ENCODE measurements around the gene DIP2C.
"Not testable (repeated sequence)": the region's sequence is repeated elsewhere in the genome, so short reads cannot be mapped to it uniquely, and the experiment has no call there.

The DIP2C gene

GRCh38 chr10:609262-609658, 80.2 kb downstream of the DIP2C start:
- no peak for DNase-seq

DNA sequence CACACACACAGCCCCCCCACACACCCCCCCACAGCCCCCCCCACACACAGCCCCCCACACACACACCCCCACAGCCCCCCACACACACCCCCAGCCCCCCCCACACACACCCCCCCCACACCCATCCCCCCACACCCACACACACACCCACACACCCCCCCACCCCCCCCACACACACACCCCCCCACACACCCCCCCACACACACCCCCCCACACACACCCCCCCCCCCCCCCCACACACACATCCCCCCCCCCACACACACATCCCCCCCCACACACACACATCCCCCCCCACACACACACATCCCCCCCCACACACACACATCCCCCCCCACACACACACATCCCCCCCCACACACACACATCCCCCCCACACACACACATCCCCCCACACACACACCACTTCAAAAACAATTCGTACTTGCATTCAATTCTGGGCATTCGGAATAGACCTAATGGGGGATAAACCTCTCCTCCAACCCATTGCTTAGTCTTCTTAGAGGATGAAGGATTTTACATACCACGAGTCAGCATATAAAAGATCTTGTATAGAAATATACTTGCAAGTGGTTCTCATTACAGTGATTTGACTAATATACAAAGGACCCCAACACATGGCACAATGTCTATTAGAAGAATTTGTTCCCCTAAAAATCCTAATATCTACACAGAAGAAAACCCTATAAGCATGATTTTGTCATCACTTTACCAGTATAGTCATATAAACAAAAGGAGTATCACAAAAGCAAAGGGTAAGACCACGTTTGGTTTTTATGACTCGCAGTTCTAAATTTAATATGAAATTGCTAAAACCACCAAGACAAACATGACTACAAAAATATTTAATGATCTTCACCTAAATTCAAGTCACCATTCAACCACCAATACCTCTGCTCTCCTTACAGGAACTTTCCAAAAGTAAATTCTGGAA, 80.9 kb downstream of the DIP2C start:
- no peak for DNase-seq

DNA sequence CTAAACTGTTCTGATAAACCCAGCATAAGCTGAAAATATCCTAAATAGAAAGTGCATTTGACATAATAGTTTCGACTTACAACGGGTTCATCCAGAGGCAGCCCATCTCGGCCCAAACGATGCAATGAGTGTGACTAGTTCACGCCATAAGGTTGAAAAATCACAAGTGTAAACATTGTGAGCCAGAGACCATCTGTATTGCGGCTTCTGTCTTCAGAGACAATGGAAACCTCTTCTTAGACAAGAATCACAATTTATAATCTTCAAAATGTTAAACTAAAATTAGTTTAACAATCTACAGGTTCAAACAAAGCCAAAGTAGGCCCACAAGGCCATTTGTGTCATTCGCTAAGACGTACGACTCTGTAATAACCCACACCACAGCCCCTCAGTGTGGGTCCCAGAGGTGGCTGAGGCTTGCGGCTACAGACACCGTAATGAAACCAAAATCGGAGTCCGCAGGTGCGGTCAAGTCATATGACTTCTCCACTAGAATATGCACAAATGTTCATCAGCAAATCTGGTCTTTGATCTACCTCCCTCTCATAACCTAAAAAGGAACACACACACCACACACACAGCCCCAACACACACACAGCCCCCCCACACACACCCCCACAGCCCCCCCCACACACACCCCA, 81.8 kb downstream of the DIP2C start:
- no peak for DNase-seq

GRCh38 chr10:606762-607544, 82.5 kb downstream of the DIP2C start:
- no peak for DNase-seq

DNA sequence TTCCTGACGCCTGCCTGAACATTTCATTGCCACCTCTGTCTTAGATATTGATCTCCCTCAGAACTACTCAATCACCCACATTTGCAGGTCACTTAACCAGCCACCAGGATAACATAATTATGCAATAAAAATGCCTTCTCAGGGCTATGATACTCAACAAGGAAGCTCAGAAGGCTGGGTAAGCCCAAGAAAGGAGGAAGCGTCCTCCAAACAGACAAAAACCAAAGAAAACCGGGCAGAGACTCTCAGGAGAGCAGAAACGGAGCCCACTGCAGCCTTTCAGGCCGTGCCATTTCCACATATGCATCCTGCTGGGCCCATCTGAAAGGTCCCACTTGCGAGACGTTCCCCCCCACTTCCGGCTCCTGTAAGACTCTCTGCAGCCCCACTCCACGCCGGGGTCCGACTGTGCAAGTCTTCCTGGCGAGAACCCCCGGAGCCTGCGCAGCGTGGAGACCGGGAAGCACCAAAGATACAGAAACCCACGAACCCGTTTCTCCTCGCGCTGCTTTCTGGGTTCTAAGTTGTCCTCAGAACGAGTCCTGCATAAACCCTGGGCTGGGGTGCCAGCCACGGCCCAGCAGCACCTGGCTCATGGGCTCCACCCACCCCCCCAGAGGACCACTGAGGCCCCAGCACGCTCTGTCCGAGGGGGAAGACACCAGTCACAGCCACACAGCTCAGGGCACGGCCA, 83.7 kb downstream of the DIP2C start:
- DNase-seq = no peak

DNA sequence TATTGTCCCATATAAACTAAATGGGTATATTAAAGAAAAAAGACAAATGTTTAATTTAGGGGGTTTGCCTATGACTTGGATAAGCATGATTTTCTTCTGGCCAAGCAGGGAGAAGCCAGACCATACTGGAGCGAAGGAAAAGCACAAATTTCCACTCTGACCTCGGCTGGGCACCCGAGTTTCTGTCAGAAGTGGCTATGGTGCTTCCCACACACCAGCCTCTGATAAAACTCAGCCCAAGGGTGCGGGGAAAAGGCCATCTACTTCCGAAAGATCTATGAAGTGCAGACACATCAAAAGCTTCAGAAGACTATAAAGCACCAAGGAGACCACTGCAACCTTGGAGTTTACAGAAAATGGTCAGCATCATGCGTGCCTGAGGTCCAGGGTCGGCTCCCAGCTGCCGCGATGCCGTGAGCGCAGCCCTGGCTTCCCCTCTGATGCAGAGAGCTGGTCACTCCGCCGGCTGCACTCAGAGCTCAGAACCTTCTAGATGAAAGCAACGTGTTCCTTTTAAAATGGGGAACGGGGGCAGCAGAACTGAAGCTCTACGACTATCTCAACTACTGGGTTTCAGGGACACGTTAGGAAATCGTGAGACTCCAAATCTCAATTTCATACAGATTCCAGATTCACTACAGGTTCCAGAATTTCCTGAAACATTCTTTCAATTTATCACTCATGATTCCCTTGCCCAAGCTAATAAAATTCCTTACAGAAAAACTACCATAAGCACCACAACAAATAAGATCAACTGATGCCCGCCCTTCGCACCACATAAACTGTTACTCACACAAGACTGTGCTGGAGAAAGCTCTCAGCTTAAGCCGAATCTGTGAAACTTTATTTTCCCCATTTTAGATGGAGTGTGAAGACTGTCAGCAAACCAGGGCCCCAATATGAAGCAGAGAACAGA, 84.5 kb downstream of the DIP2C start:
- DNase-seq = no peak

GRCh38 chr10:603745-604144, 85.7 kb downstream of the DIP2C start:
- no peak for DNase-seq

DNA sequence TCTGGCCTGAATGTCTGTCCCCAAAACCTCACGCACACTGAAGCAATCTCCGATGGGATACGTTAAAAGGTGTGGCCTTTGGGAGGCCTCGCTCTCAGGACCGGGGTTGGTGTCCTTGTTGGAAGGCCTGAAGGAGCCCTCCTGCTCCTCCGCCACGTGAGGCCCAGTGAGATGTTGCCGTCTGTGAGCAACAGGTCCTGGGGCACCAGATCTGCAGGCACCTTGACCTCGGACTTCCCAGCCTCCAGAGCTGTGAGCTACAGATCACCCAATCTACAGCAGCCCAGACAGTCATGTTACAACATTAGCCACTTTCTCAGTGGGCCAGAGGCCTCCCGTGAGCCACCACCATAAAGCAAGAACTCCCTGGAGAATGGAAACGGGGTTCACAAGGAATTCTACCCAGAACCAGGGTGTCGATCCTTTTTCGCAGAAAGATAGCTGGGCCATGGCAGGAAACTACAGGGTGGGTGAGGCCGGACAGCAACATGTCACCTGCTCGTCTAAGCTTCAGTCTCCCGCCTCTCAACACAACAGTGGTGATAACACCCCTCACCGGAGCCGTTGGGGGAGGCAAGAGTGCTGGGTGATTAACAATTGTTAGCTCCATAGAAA, 87.0 kb downstream of the DIP2C start:
- DNase-seq = no peak

- DNase-seq = no peak
Measured at GRCh38 chr10:601660-601963, 87.9 kb downstream of the DIP2C start.

- DNase-seq = no peak
Measured at GRCh38 chr10:600876-601659, 88.4 kb downstream of the DIP2C start.

GRCh38 chr10:600234-600633, 89.2 kb downstream of the DIP2C start:
- no peak for DNase-seq

DNA sequence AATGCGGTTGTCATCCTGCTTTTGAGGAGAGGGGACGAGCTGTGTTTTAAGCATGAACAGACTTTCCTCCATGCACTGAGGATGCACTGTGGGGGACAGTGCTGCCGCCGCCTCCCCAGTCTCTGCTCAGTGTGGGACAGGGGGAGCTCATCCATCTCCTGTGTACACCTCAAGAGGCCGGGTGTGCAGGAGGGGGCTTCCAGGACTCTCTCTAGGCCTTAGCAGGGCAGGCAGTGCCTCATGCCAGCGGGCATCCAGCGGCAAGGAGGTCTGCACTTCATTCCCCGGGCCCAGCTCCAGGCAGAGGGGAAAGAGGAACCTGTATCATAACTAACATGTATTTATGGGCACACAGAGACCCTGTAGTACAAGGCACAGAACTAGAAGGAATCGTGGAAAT, 89.7 kb downstream of the DIP2C start:
- DNase-seq = no peak

GRCh38 chr10:598415-599170, 90.9 kb downstream of the DIP2C start:
- DNase-seq = no peak

- DNase-seq = no peak
Measured at GRCh38 chr10:597976-598375, 91.5 kb downstream of the DIP2C start.

DNA sequence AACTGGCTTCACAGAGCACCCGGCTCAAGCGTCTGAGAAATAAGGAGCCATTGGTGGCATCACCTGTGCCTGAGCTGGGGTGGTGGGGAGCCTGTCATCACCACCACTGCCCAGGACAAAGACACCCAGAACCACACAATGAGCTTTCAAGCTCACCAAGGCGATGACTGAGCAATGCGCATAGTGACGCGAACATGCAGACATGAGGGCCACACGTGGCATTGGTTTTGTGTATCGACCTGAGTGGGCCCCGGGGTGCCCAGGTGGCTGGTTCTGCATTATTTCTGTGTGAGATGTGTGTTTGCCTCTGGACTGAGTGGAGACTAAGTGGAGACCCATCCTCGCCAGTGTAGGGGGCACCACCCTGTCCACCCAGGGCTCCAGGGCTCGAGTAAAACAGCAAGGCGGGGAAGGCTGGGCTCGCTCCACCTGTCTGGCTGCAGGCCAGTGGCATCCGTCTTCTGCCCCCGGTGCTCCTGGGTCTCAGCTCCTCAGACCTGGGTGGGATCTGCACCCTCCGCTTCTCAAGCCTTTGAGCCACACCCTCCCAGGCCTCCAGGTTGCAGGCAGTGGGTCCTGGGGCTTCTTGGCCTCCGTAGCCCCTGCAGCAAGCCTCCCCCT, 92.6 kb downstream of the DIP2C start:
- no peak for DNase-seq

- DNase-seq = not testable (repeated sequence)
Measured at GRCh38 chr10:596131-596530, 93.3 kb downstream of the DIP2C start.

DNA sequence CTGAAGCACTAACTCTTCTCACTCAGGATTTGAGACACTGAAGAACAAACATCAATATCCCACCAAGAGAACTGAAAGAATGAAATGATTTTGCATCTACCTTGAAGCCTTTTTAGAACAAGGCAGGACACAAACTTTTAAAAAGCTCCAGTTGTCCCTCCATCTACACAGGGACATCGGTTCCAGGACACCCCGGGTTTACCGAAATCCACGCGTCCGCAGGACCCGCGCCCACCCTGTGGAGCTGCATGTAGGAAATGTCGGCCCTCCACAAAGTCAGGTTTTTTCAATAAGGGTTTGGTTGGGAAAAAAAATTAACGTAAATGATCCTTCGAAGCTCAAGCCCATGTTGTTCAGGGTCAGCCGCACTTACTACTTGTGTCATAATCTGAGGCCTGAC, 94.0 kb downstream of the DIP2C start:
- no peak for DNase-seq

DNA sequence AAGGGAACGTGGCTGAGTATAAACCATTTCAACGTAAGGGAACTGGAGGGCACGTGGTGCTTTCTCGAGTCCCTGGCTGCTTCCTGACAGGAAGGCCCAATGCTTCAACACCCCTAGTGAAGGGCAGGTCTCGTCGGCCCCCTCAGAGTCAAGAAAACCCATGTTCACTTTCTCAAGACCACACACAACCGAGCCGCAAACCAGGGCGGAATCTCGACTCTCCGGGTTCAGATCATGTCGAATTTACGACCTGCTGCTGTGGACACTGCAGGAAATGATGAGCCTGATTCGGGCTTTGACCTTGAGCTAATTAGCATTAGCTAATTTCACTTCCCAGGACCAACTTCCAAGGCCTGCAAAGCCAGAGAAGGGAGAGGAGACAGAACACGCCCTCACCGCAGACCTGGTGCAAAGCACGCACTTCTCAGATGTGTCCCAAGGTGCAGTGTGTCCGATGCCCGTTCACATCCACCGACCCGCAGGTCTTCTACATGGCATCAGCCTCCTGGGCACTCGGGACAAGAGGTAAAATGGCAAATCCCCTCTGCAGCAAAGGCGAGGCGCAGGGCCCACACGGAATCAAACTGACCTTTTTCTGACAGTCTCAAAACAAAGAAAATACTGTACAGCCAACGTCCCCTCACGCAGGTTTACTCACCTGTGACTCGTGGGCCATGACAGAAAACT, 94.7 kb downstream of the DIP2C start:
- DNase-seq = no peak

DNA sequence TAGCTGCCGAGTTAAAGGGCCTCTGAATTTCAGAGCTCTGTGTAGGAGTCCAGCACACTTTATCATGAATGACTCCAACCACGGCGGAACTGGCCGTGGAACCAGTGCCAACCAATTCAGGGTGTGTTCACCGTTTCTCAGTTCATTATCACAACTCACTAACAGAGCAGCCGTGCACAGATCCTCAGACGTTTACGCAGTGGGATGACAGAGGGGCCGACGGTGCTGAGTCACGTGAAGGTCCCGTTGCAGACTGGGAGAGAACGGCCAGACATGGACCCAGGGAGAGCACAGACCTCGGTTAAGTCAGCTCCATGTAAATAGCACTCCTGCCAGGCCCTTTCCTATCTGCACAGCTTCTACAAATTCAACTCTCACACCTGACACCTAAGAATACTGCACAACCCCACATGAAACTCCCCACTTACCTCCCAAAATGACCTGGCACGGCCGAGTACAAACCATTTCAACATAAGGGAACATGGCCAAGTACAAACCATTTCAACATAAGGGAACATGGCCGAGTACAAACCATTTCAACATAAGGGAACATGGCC, 95.5 kb downstream of the DIP2C start:
- no peak for DNase-seq
